Coronary artery (tissue), 2 donors: ENCODE measurements around the gene PADI2.

Experiments used
- DNase-seq: peaks from one replicate; pipeline ENCODE4 v3.0.0-alpha.2; 2017; ENCODE audit warnings: low spot score
- H3K27ac ChIP-seq, 2 donors: fragments of 200-600 bp; sonication (generic); one replicate each; pipeline ENCODE4 v1.5.1; 2016 to 2019
- H3K4me3 ChIP-seq: fragments of 200-600 bp; sonication (generic); 2 replicates; pipeline ENCODE4 v1.5.1; 2016; ENCODE audit warnings: mild to moderate bottlenecking, moderate library complexity
- CTCF ChIP-seq: fragments of 200-600 bp; sonication (generic); IDR thresholded peaks from one replicate; pipeline ENCODE4 v1.5.1; 2019; ENCODE audit warnings: antibody characterized with exemption

The PADI2 gene

GRCh38 chr1:17163371-17163770 lies 44.1 kb upstream of the PADI2 start:
- peak; percentile 62 for DNase-seq
- no peak overlapping the region for H3K27ac ChIP-seq
- H3K4me3 ChIP-seq: no peak overlapping the region
- TF ChIP-seq CTCF: no peak

GRCh38 chr1:17162941-17163340 lies 43.7 kb upstream of the PADI2 start:
- DNase-seq: peak; percentile 49
- no peak for TF ChIP-seq CTCF
- H3K27ac ChIP-seq: no peak overlapping the region
- no peak overlapping the region for H3K4me3 ChIP-seq

GRCh38 chr1:17161926-17162800 lies 42.9 kb upstream of the PADI2 start:
- Histone ChIP-seq H3K4me3 (no peak overlapping the region), H3K27ac (no peak overlapping the region)
- DNase-seq: peak; percentile 72
- no peak for TF ChIP-seq CTCF

- Histone ChIP-seq H3K4me3 (no peak overlapping the region), H3K27ac (no peak overlapping the region)
- no peak for TF ChIP-seq CTCF
- DNase-seq: peak; percentile 29
Measured at GRCh38 chr1:17161137-17161740, 42.0 kb upstream of the PADI2 start.

- peak; percentile 46 for DNase-seq
- Histone ChIP-seq H3K27ac (no peak overlapping the region), H3K4me3 (no peak overlapping the region)
- TF ChIP-seq CTCF: no peak
Measured at GRCh38 chr1:17158961-17159360, 39.7 kb upstream of the PADI2 start.

- TF ChIP-seq CTCF: no peak
- H3K4me3 ChIP-seq: no peak overlapping the region
- no peak for DNase-seq
- no peak overlapping the region for H3K27ac ChIP-seq
Measured at GRCh38 chr1:17156108-17156507, 36.9 kb upstream of the PADI2 start.
